GM12873 (cell line): ENCODE results near the gene LTC4S.

ENCODE experiments used
- CTCF ChIP-seq: IDR thresholded peaks from 2 replicates; pipeline ENCODE4 v1.5.1; 2012; ENCODE audit warnings: low read depth, mild to moderate bottlenecking, moderate library complexity, low read length, control low read depth; ENCODE audit not compliant: insufficient read depth; ENCODE audit errors: missing control alignments

Gene LTC4S

GRCh38 chr5:179759581-179760551, 33.9 kb upstream of the LTC4S start:
- TF ChIP-seq CTCF, result no peak

- no peak for TF ChIP-seq CTCF
Observed at GRCh38 chr5:179762079-179762780, 31.6 kb upstream of the LTC4S start.

GRCh38 chr5:179762781-179763176, 31.0 kb upstream of the LTC4S start:
- TF ChIP-seq CTCF, result no peak

- peak; percentile 77 for TF ChIP-seq CTCF
Observed at GRCh38 chr5:179763215-179763945, 30.4 kb upstream of the LTC4S start.

- no peak for TF ChIP-seq CTCF
Observed at GRCh38 chr5:179764056-179764455, 29.7 kb upstream of the LTC4S start.

GRCh38 chr5:179765400-179765799, 28.4 kb upstream of the LTC4S start:
- no peak for TF ChIP-seq CTCF
